Esophagus muscularis mucosa (tissue), 4 donors: ENCODE measurements around the gene PSTK. TPM values are rescaled to one million over a fixed set of nuclear protein-coding genes. Genes with fewer than 3 reads are reported as not detected.

Experiments
- DNase-seq: peaks from one replicate; pipeline ENCODE4 v3.0.0-alpha.2; 2017; ENCODE audit errors: extremely low spot score
- H3K27ac ChIP-seq, 4 donors: fragments of 200-600 bp; sonication (generic); replicated peaks in 1 of 4; 1 replicate in 3 of 4; 2 replicates in 1 of 4; pipeline ENCODE4 v1.5.1; 2016 to 2019; ENCODE audit warnings: mild to moderate bottlenecking in 1 of 4
- H3K27me3 ChIP-seq, 4 donors: fragments of 200-600 bp; sonication (generic); one replicate each; pipeline versions ENCODE4 v1.5.1 to v1.6.0; 2016 to 2019
- H3K36me3 ChIP-seq, 4 donors: fragments of 200-600 bp; sonication (generic); one replicate each; pipeline ENCODE4 v1.5.1; 2016 to 2019
- H3K4me1 ChIP-seq, 4 donors: fragments of 200-600 bp; sonication (generic); one replicate each; pipeline ENCODE4 v1.5.1; 2016 to 2019
- H3K4me3 ChIP-seq, 4 donors: fragments of 200-600 bp; sonication (generic); 1 replicate in 2 of 4; 2 replicates in 2 of 4; pipeline ENCODE4 v1.5.1; 2016 to 2019; ENCODE audit warnings: mild to moderate bottlenecking in 4 of 4, moderate library complexity in 1 of 4
- H3K9me3 ChIP-seq, 4 donors: fragments of 200-600 bp; sonication (generic); 1 replicate in 3 of 4; 2 replicates in 1 of 4; pipeline ENCODE4 v1.5.1; 2016 to 2019
- EP300 ChIP-seq: sonication (generic); formaldehyde crosslinking; IDR thresholded peaks from one replicate; pipeline ENCODE4 v1.6.1; 2017; ENCODE audit warnings: antibody characterized with exemption
- POLR2A ChIP-seq: fragments of 450-650 bp; IDR thresholded peaks from one replicate; pipeline ENCODE4 v1.6.1; 2017; ENCODE audit warnings: antibody characterized with exemption, moderate library complexity, mild to moderate bottlenecking, low read depth
- POLR2AphosphoS5 ChIP-seq, 2 donors: sonication (generic); formaldehyde crosslinking; IDR thresholded peaks; one replicate each; pipeline ENCODE4 v1.6.1; 2017; ENCODE audit warnings: antibody characterized with exemption in 2 of 2
- WGBS: methylation state at CpG from one replicate; pipeline ENCODE4 v1.1.5; 2018; 5-methylcytosine and 5-hydroxymethylcytosine counted together
- intact Hi-C: fragments of 100-400 bp; cut with DNase I; formaldehyde crosslinking; loops from one replicate; pipeline ENCODE4 v1.15.1; 2023
- total RNA-seq, 4 donors: library from RNA; depleted of rRNA; stranded (reverse); fragments of >200 nt; gene quantifications; one replicate each; pipeline versions ENCODE4 v1.1.0 to v1.2.1, GENCODE V29; 2016
- TF ChIP-seq, protein P1 (sequence below), 3 experiments: fragments of 200-600 bp in 2 of 3; fragments of 450-650 bp in 1 of 3; sonication (generic) in 2 of 3; IDR thresholded peaks; one replicate each; pipeline ENCODE4 v1.5.1; 2017 to 2019; ENCODE audit warnings: antibody characterized with exemption in 3 of 3, mild to moderate bottlenecking in 2 of 3, moderate library complexity in 1 of 3

Gene PSTK
- total RNA-seq, 4 donors from 2014 or later, result 1.4 to 3.3 (median 2.7) TPM

- intact Hi-C loops, result no loop called here
- Histone ChIP-seq H3K36me3 (no peaks in the 10 kb centered on the region), H3K27ac (no peak overlapping the region), H3K4me1 (no peaks in the 10 kb centered on the region), H3K9me3 (no peaks in the 10 kb centered on the region), H3K27me3 (no peaks in the 10 kb centered on the region), H3K4me3 (no peak overlapping the region)
- TF ChIP-seq POLR2A (no peak), POLR2AphosphoS5 (IDR thresholded peaks at IDR 0.05) (no peak)
- TF ChIP-seq, protein P1, sequence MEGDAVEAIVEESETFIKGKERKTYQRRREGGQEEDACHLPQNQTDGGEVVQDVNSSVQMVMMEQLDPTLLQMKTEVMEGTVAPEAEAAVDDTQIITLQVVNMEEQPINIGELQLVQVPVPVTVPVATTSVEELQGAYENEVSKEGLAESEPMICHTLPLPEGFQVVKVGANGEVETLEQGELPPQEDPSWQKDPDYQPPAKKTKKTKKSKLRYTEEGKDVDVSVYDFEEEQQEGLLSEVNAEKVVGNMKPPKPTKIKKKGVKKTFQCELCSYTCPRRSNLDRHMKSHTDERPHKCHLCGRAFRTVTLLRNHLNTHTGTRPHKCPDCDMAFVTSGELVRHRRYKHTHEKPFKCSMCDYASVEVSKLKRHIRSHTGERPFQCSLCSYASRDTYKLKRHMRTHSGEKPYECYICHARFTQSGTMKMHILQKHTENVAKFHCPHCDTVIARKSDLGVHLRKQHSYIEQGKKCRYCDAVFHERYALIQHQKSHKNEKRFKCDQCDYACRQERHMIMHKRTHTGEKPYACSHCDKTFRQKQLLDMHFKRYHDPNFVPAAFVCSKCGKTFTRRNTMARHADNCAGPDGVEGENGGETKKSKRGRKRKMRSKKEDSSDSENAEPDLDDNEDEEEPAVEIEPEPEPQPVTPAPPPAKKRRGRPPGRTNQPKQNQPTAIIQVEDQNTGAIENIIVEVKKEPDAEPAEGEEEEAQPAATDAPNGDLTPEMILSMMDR (IDR thresholded peaks at IDR 0.05), result no peak
- whole genome bisulfite sequencing, result 60% methylated on average over 5 of the region's 5 CpGs
- no peak for DNase-seq
Measured at GRCh38 chr10:122974023-122974422, 6.2 kb upstream of the PSTK start.

- intact Hi-C loops, result no loop called here
Measured at GRCh38 chr10:122974543-122975064, 5.6 kb upstream of the PSTK start.

DNA sequence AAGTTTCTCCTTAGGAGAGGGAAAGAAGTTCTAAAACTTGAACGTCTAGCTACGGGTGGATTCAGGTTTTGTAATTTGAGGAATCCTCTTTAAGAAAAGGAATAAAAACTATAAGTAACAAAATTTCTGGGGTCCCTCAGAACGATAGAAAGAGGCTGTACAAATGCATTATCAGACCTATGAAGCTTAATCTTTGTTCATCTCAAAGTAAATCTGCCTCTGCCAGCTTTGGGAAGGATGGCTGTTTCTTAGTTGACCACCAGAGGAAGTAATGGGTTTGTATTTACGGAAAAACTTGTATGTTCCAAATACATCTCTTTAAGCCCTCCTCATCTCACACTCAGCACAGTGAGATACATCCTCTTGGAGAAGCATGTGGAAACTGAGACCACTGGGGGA is 864 bp downstream of the PSTK start:
- Histone ChIP-seq H3K9me3 (no peaks in the 10 kb centered on the region), H3K4me3 (peak overlapping the region; percentile 61 to 91 (median 76)), H3K27me3 (no peaks in the 10 kb centered on the region), H3K27ac (peak overlapping the region; percentile 88 to 93 (median 90)), H3K36me3 (no peaks in the 10 kb centered on the region), H3K4me1 (peaks cover 6 to 17% (median 16%) of the 10 kb centered on the region in 4 donors)
- intact Hi-C loops, result loop anchor here (2.0 kb wide), 1 partner anchor 28 kb away; the partner anchor contains the start of genes ACADSB and IKZF5
- no peak for DNase-seq
- TF ChIP-seq EP300 (no peak), POLR2AphosphoS5 (IDR thresholded peaks at IDR 0.05) (no peak)
- TF ChIP-seq, protein P1 (IDR thresholded peaks at IDR 0.05), result peak; percentile 13 to 42 (median 33)
- WGBS, result 24% methylated on average over 4 of the region's 4 CpGs

More at GRCh38 chr10:122974543-122975064, 5.6 kb upstream of the PSTK start:
- TF ChIP-seq POLR2A (no peak), EP300 (no peak)
- TF ChIP-seq, protein P1 (IDR thresholded peaks at IDR 0.05), result no peak
- no peak overlapping the region for H3K4me3 ChIP-seq
- H3K27me3 ChIP-seq, result no peaks in the 10 kb centered on the region
- DNase-seq, result no peak
- H3K36me3 ChIP-seq, result no peaks in the 10 kb centered on the region
- H3K27ac ChIP-seq, result no peak overlapping the region
- WGBS, result 88% methylated on average over 3 of the region's 3 CpGs
- no peaks in the 10 kb centered on the region for H3K9me3 ChIP-seq
- H3K4me1 ChIP-seq, result peaks cover 2 to 5% (median 4%) of the 10 kb centered on the region in 4 donors

DNA sequence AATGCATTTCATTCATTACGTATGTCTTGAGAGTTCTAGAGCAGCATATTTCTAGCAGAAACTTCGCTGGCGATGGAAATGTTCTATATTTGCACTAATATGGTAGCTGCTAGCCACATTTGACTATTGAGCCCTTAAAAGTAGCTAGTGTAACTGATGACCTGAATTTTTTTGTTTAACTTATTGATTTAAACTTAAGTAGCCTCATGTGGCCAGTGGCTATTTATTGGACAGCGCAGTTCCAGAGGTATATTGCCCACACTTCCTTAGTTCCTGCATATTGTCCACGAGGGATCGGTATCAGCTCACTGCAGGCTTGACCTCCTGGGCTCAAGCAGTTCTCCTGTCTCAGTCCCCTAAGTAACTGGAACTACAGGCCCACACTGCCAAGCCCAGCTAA is 3.7 kb downstream of the PSTK start:
- DNase-seq, result no peak
- Histone ChIP-seq H3K4me1 (peaks cover 6 to 17% (median 16%) of the 10 kb centered on the region in 4 donors), H3K36me3 (no peaks in the 10 kb centered on the region), H3K4me3 (no peak overlapping the region), H3K27me3 (no peaks in the 10 kb centered on the region), H3K27ac (no peak overlapping the region), H3K9me3 (no peaks in the 10 kb centered on the region)
- WGBS, result 93% methylated on average over 6 of the region's 6 CpGs
- no peak for TF ChIP-seq POLR2A
- no peak for TF ChIP-seq POLR2AphosphoS5 (IDR thresholded peaks at IDR 0.05)
- TF ChIP-seq EP300, result no peak
- TF ChIP-seq, protein P1 (IDR thresholded peaks at IDR 0.05), result no peak
- intact Hi-C loops, result no loop called here

DNA sequence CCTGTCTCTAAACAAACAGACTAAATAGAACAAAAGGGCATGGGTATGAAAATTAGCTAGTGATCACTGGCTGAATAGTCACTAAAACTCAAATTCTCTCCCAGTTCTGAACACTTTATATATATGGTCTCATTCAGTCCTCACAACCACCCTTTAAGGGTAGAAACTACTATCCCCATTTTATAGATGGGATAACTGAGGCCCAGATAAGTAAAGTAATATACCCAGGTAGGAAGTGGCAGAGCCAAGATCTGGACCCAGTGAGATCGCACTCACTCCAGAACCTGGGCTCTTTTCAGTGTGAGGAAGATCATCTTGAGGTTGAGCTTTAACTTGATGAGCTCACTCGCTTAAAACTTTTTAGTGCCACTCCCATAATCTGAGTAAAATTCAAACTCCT is 4.5 kb downstream of the PSTK start:
- Histone ChIP-seq H3K27me3 (no peaks in the 10 kb centered on the region), H3K4me1 (peaks cover 3 to 12% (median 11%) of the 10 kb centered on the region in 4 donors), H3K27ac (no peak overlapping the region), H3K9me3 (no peaks in the 10 kb centered on the region), H3K4me3 (no peak overlapping the region), H3K36me3 (no peaks in the 10 kb centered on the region)
- intact Hi-C loops, result no loop called here
- WGBS, result 100% methylated on average over 2 of the region's 2 CpGs
- TF ChIP-seq, protein P1 (IDR thresholded peaks at IDR 0.05), result no peak
- TF ChIP-seq POLR2AphosphoS5 (IDR thresholded peaks at IDR 0.05) (no peak), EP300 (no peak)
- no peak for DNase-seq
